ENCODE data around the gene COX18.
A peak's percentile ranks its signal among the peaks of the same experiment; 100 is the strongest.

COX18 gene

GRCh38 chr4:73069338-73070073 lies at the start of gene COX18:
Gene COX18 (minus strand): TSS chr4:73069716. CDS start chr4:73069649, 67 bp downstream.
- Mint-ChIP-seq H3K4me3 (peak within 1 kb of the TSS; percentile 93), H3K4me1 (ENCODE audit: low read depth) (peaks cover 51% of the 10 kb centered on the region), H3K27me3 (no peaks in the 10 kb centered on the region), H3K27ac (peak within 1 kb of the TSS; percentile 97), H3K36me3 (ENCODE audit: low read depth) (peaks cover 65% of the 10 kb centered on the region), H3K9me3 (no peaks in the 10 kb centered on the region)
- DNase-seq: peak; percentile 97

GRCh38 chr4:73109493-73109892 lies 40.0 kb upstream of the COX18 start:
- Mint-ChIP-seq H3K4me3 (no peak overlapping the region), H3K4me1 (ENCODE audit: low read depth) (peaks cover 14% of the 10 kb centered on the region), H3K36me3 (ENCODE audit: low read depth) (peaks cover 36% of the 10 kb centered on the region), H3K27ac (no peak overlapping the region), H3K9me3 (no peaks in the 10 kb centered on the region), H3K27me3 (no peaks in the 10 kb centered on the region)
- DNase-seq: no peak

GRCh38 chr4:73104695-73105094 lies 35.2 kb upstream of the COX18 start:
- peaks cover 52% of the 10 kb centered on the region for H3K36me3 Mint-ChIP-seq (ENCODE audit: low read depth)
- H3K4me3 Mint-ChIP-seq: no peak overlapping the region
- H3K27me3 Mint-ChIP-seq: no peaks in the 10 kb centered on the region
- no peaks in the 10 kb centered on the region for H3K9me3 Mint-ChIP-seq
- peak overlapping the region; percentile 86 for H3K27ac Mint-ChIP-seq
- no peak for DNase-seq
- peaks cover 18% of the 10 kb centered on the region for H3K4me1 Mint-ChIP-seq (ENCODE audit: low read depth)

GRCh38 chr4:73103799-73104503 lies 34.4 kb upstream of the COX18 start:
- peaks cover 59% of the 10 kb centered on the region for H3K36me3 Mint-ChIP-seq (ENCODE audit: low read depth)
- peak overlapping the region; percentile 86 for H3K27ac Mint-ChIP-seq
- DNase-seq: no peak
- no peaks in the 10 kb centered on the region for H3K27me3 Mint-ChIP-seq
- H3K4me1 Mint-ChIP-seq (ENCODE audit: low read depth): peaks cover 18% of the 10 kb centered on the region
- H3K9me3 Mint-ChIP-seq: no peaks in the 10 kb centered on the region
- no peak overlapping the region for H3K4me3 Mint-ChIP-seq

GRCh38 chr4:73099143-73099542 lies 29.6 kb upstream of the COX18 start:
- no peak for DNase-seq
- H3K9me3 Mint-ChIP-seq: no peaks in the 10 kb centered on the region
- peaks cover 2% of the 10 kb centered on the region for H3K4me1 Mint-ChIP-seq (ENCODE audit: low read depth)
- H3K4me3 Mint-ChIP-seq: no peak overlapping the region
- H3K27ac Mint-ChIP-seq: peak overlapping the region; percentile 78
- no peaks in the 10 kb centered on the region for H3K27me3 Mint-ChIP-seq
- H3K36me3 Mint-ChIP-seq (ENCODE audit: low read depth): peaks cover 89% of the 10 kb centered on the region

GRCh38 chr4:73098713-73099112 lies 29.2 kb upstream of the COX18 start:
- Mint-ChIP-seq H3K36me3 (ENCODE audit: low read depth) (peaks cover 88% of the 10 kb centered on the region), H3K4me3 (no peak overlapping the region)

GRCh38 chr4:73098016-73098415 lies 28.5 kb upstream of the COX18 start:
- H3K36me3 Mint-ChIP-seq (ENCODE audit: low read depth): peaks cover 90% of the 10 kb centered on the region
- H3K4me3 Mint-ChIP-seq: no peak overlapping the region
- H3K27me3 Mint-ChIP-seq: no peaks in the 10 kb centered on the region
- no peaks in the 10 kb centered on the region for H3K4me1 Mint-ChIP-seq (ENCODE audit: low read depth)
- no peaks in the 10 kb centered on the region for H3K9me3 Mint-ChIP-seq
- H3K27ac Mint-ChIP-seq: peak overlapping the region; percentile 64
- no peak for DNase-seq

More at GRCh38 chr4:73098713-73099112, 29.2 kb upstream of the COX18 start:
- Mint-ChIP-seq H3K4me1 (ENCODE audit: low read depth) (no peaks in the 10 kb centered on the region), H3K27me3 (no peaks in the 10 kb centered on the region), H3K9me3 (no peaks in the 10 kb centered on the region), H3K27ac (peak overlapping the region; percentile 78)
- DNase-seq: no peak

GRCh38 chr4:73092868-73093267 lies 23.4 kb upstream of the COX18 start:
- peaks cover 82% of the 10 kb centered on the region for H3K36me3 Mint-ChIP-seq (ENCODE audit: low read depth)
- no peaks in the 10 kb centered on the region for H3K27me3 Mint-ChIP-seq
- DNase-seq: no peak
- H3K4me3 Mint-ChIP-seq: no peak overlapping the region
- H3K9me3 Mint-ChIP-seq: no peaks in the 10 kb centered on the region
- peaks cover 12% of the 10 kb centered on the region for H3K4me1 Mint-ChIP-seq (ENCODE audit: low read depth)
- no peak overlapping the region for H3K27ac Mint-ChIP-seq

GRCh38 chr4:73090738-73091137 lies 21.2 kb upstream of the COX18 start:
- Mint-ChIP-seq H3K4me1 (ENCODE audit: low read depth) (peaks cover 23% of the 10 kb centered on the region), H3K27ac (peak overlapping the region; percentile 69), H3K9me3 (no peaks in the 10 kb centered on the region), H3K4me3 (no peak overlapping the region), H3K27me3 (no peaks in the 10 kb centered on the region), H3K36me3 (ENCODE audit: low read depth) (peaks cover 74% of the 10 kb centered on the region)
- DNase-seq: no peak

- peaks cover 79% of the 10 kb centered on the region for H3K36me3 Mint-ChIP-seq (ENCODE audit: low read depth)
- no peak overlapping the region for H3K27ac Mint-ChIP-seq
- no peaks in the 10 kb centered on the region for H3K27me3 Mint-ChIP-seq
- H3K4me3 Mint-ChIP-seq: no peak overlapping the region
- peaks cover 23% of the 10 kb centered on the region for H3K4me1 Mint-ChIP-seq (ENCODE audit: low read depth)
- DNase-seq: no peak
- H3K9me3 Mint-ChIP-seq: no peaks in the 10 kb centered on the region
These were observed 18.4 kb upstream of the COX18 start for GRCh38 chr4:73087871-73088270.

GRCh38 chr4:73086095-73086868 lies 16.8 kb upstream of the COX18 start:
- Mint-ChIP-seq H3K4me1 (ENCODE audit: low read depth) (peaks cover 24% of the 10 kb centered on the region), H3K9me3 (no peaks in the 10 kb centered on the region), H3K36me3 (ENCODE audit: low read depth) (peaks cover 77% of the 10 kb centered on the region), H3K27ac (no peak overlapping the region), H3K4me3 (peak overlapping the region; percentile 23), H3K27me3 (no peaks in the 10 kb centered on the region)
- DNase-seq: no peak

- H3K36me3 Mint-ChIP-seq (ENCODE audit: low read depth): peaks cover 85% of the 10 kb centered on the region
- no peaks in the 10 kb centered on the region for H3K27me3 Mint-ChIP-seq
- H3K4me3 Mint-ChIP-seq: no peak overlapping the region
- DNase-seq: no peak
- H3K4me1 Mint-ChIP-seq (ENCODE audit: low read depth): peaks cover 15% of the 10 kb centered on the region
- H3K27ac Mint-ChIP-seq: peak overlapping the region; percentile 79
- no peaks in the 10 kb centered on the region for H3K9me3 Mint-ChIP-seq
These were observed 11.3 kb upstream of the COX18 start for GRCh38 chr4:73080789-73081188.

- no peak for DNase-seq
- H3K9me3 Mint-ChIP-seq: no peaks in the 10 kb centered on the region
- no peak overlapping the region for H3K4me3 Mint-ChIP-seq
- peaks cover 77% of the 10 kb centered on the region for H3K36me3 Mint-ChIP-seq (ENCODE audit: low read depth)
- no peaks in the 10 kb centered on the region for H3K27me3 Mint-ChIP-seq
- peaks cover 13% of the 10 kb centered on the region for H3K4me1 Mint-ChIP-seq (ENCODE audit: low read depth)
- H3K27ac Mint-ChIP-seq: no peak overlapping the region
These were observed 6.3 kb upstream of the COX18 start for GRCh38 chr4:73075832-73076231.

- peaks cover 48% of the 10 kb centered on the region for H3K4me1 Mint-ChIP-seq (ENCODE audit: low read depth)
- H3K36me3 Mint-ChIP-seq (ENCODE audit: low read depth): peaks cover 65% of the 10 kb centered on the region
- H3K4me3 Mint-ChIP-seq: peak overlapping the region; percentile 93
- H3K27me3 Mint-ChIP-seq: no peaks in the 10 kb centered on the region
- H3K9me3 Mint-ChIP-seq: no peaks in the 10 kb centered on the region
- DNase-seq: no peak
- H3K27ac Mint-ChIP-seq: peak overlapping the region; percentile 97
These were observed 516 bp upstream of the COX18 start for GRCh38 chr4:73070074-73070390.

Measured in activated T-cell treated with anti-CD3 and anti-CD28 coated beads, Interleukin-2, amount 50 U/mL, for 24 hours (primary cell).